Measurements from ENCODE around the gene RUVBL1.

DNA sequence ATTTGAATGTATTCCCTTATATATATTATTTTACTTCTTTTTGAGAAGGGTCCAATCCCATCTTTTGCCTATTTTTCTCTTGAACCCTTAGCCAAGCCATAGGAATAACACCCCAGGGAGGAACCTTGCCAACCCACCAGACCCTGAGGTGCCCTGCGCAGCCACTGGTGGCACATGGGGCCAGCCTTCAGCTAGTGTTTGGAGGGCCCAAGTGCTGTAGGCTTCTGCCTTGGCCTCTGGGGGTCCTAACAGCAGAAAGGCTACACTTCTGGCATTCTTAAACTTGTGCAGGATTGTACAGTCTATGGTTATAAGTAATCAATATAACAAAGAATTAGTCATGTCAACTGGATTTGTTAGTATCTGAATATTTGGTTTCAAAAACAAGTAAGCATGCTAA is 34.5 kb downstream of the RUVBL1 start:
- no peak for TF ChIP-seq CTCF (optimal IDR thresholded peaks at IDR 0.05 in 1 of 3, IDR thresholded peaks at IDR 0.05 in 1 of 3, conservative IDR thresholded peaks at IDR 0.05 in 1 of 3; ENCODE audit: extremely low read depth in 1 of 3, insufficient read depth in 2 of 3, low read length in 3 of 3)
- TF ChIP-seq EZH2 (IDR thresholded peaks at IDR 0.05; ENCODE audit: low read length): no peak
